GF-D8 (cell line): ENCODE measurements around the gene NEK11.
"Not testable (repeated sequence)": the region's sequence is repeated elsewhere in the genome, so short reads cannot be mapped to it uniquely, and the experiment has no call there.

ENCODE experiments used
- DNase-seq: peaks from one replicate; lab custom pipeline; 2025; lab: John Stamatoyannopoulos, UW

The NEK11 gene

DNA sequence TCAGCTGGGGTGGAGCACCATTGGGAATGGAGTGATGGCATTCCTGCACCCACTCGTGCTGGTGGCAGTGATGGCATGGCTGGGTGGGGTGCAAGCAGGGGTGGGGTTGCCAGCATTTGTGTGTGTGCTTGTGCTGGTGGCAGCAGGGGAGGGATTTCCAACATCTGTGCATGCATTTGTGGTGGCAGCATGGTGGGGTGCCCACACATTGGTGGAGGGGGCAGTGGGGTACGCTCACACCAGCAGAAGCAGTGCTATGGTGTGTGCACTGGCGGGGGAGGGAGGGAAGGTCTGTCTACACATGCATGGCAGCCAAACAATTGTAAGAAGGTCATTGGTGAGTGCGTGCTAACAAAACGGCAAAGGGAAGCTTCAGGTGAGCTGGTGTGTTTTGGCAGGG, 278.2 kb downstream of the NEK11 start:
- no peak for DNase-seq

GRCh38 chr3:131306242-131306641, 279.6 kb downstream of the NEK11 start:
- no peak for DNase-seq

GRCh38 chr3:131314318-131314717, 287.6 kb downstream of the NEK11 start:
- no peak for DNase-seq

DNA sequence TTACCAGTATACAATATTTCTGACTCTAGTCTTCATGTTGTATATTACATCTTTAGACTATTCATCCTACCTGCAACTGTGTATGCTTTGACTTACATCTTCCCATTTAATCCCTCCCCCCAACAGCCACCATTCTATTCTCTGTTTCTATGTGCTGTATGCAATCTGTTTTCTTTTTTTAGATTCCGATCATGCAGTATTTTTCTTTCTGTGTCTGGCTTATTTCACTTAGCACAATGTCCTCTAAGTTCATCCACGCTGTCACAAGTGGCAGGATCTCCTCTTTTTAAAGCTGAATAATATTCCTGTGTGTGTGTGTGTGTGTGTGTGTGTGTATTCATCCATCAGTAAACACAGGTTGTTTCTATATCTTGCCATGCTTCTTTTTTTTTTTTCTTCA, 288.5 kb downstream of the NEK11 start:
- no peak for DNase-seq

GRCh38 chr3:131317667-131318066, 291.0 kb downstream of the NEK11 start:
- DNase-seq, result no peak

DNA sequence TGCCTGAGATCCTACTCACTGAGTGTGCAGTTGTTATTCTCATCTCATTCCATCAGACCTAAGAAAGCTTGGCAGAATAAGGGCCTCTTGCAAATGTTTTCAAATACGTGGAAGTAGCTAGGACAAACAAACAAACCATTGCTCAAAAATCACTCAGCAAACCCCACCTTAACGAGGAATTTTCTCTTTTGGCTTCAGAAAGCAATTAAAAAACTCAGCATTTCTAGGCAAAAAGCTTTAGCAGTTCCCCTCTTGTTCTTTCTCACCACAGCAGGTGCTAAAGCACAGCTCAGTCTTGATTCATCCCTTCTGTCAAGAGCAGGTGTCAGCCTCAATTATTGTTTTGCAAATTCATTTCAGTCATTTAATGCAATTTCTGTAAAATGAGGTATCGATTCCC, 296.3 kb downstream of the NEK11 start:
- no peak for DNase-seq

DNA sequence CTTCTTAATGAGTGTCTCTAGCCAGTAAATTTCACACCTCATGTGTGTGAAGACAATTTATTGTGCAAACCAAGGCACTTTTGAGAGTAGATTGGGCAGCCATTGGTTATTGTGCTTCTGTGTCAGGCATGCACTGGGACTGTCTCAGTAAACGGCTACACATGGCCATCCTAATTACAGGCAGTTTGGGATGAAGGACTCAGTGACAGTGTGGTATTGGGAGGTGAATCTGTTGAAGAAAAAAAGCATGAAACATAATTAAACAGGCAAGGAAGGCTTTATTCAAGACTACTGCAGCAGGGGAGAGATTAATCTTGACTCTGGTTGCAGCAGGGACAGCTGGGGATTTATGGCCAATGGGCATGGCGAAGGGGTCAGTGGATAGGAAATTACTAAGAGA, 297.1 kb downstream of the NEK11 start:
- DNase-seq, result no peak

DNA sequence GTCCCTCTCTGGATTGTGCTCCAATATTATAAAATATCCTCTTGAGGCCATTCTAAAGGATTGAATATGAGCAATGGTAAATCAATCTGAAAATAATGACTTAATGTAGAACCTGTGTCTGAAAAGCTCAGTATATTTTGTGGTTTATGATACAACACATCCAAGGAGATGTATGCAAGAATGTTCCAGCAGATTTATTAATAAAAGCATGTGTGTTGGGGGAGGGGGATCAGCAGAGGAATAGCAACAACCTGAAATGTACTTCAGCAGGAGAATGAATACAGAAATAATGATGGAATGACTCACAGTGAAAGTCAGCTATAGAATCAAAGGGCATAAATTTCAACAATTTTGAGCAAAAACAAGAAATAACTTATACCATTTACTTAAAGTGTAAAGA, 298.2 kb downstream of the NEK11 start:
- no peak for DNase-seq

DNA sequence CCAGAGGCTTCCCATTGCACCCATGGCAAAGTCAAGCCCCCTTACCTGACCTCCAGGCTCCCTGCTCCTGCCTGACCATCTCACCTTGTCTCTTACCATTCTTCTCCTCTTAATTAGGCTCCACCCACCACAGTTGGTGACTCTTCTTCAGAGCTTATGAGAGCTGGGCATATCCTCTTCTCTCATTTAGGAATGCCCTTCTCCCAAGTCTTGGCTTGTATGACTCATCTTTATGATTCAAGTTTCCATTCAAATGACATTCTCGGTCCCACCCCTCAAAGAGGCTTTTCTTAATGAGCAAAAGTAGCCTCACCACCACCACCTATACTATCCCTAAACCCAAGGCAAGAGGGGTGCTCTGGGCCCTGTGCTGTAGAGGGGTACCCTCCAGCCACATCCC, 299.6 kb downstream of the NEK11 start:
- DNase-seq, result no peak

DNA sequence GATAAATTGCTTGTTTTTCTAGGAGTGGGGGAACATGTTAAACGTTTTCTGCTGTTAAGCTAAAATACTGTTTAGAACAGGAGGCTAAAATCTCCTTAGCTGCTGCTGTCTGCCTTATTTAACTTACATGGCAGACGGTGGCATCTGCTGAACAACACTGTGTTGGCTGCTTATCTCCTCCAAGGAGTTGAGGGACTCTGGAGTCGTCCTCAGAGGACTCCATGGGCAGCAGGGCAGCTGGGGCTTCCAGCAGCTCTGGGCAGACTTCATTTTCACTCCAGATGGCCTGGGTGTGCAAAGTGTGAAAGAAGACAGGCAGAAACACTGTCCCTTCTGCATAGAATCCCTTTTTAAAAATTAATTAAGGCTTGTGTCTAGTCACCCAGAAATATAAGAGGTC, 302.0 kb downstream of the NEK11 start:
- no peak for DNase-seq

GRCh38 chr3:131329774-131330173, 303.1 kb downstream of the NEK11 start:
- no peak for DNase-seq

DNA sequence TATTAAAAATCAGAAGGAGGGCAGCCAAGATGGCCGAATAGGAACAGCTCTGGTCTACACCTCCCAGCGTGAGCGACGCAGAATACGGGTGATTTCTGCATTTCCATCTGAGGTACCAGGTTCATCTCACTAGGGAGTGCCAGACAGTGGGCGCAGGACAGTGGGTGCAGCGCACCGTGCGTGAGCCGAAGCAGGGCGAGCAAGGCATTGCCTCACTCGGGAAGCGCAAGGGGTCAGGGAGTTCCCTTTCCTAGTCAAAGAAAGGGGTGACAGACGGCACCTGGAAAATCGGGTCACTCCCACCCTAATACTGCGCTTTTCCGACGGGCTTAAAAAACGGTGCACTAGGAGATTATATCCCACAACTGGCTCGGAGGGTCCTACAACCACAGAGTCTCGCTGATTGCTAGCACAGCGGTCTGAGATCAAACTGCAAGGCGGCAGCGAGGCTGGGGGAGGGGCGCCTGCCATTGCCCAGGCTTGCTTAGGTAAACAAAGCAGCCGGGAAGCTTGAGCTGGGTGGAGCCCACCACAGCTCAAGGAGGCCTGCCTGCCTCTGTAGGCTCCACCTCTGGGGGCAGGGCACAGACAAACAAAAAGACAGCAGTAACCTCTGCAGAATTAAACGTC, 304.9 kb downstream of the NEK11 start:
- not testable (repeated sequence) for DNase-seq

DNA sequence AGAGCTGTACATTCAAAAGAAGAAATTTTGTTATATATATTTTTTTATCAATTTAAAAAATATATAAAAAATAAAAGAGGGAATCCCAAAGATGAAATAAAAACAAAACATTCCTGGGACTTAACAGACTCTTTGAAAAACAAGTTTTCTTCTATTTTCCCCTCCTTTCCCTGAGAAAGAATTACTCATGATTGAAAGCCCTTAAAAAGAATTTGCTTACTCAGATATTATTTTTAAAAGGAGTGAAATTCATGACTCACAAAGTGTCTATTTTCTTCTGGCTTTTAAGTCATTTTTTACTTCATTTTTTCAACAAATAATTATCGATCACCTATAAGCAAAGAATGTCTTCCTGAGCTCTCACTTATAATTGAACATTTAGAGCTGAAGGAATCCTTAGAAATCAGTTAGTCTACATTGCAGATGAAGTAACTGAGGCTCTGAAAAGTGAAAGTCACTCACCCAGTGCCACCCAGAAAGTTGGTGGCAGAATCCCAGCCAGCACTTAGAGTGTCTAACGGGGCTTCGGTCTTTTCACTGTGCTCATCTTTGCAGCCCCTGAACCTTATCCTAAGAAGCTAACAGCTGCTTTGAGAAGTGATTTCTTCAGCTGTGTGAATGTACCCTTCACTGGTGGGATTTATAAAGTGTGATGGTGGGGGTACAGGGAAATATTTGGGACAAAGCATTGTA, 312.4 kb downstream of the NEK11 start:
- DNase-seq, result no peak

- DNase-seq, result no peak
Observed at GRCh38 chr3:131341761-131342160, 315.1 kb downstream of the NEK11 start.

GRCh38 chr3:131348911-131349310, 322.2 kb downstream of the NEK11 start:
- no peak for DNase-seq

DNA sequence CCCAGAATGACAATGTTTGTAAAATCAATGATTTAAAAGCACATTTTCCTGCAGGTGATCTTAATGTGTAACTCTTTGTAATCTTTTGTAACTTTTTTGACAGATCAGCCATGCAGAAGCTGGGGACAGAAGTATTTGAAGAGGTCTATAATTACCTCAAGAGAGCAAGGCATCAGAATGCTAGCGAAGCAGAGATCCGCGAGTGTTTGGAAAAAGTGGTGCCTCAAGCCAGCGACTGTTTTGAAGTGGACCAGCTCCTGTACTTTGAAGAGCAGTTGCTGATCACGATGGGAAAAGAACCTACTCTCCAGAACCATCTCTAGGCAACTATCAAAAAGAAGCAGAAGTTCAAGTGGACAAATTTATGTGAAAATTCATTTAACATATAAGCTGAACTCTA, 322.8 kb downstream of the NEK11 start:
- DNase-seq, result no peak

GRCh38 chr3:131349946-131350347, 323.3 kb downstream of the NEK11 start:
- no peak for DNase-seq

DNA sequence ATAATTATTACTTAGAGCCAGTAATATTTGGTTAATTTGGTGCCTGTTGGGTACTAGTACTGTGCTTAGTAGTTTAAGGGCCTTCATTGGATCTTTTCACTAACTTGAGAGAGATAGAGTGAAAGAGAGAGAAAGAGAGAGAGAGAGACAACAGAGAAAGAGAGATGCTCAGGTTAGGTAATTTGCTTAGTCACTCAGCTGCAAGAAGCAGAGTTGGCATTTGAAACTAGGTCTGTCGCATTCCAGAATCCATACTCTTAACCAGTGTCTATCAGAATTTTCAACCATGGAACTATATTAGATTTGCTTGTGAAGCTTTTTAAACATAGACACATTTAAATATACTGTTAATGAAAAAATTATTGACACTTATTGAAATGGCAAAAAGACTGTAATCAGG, 323.8 kb downstream of the NEK11 start:
- no peak for DNase-seq

- DNase-seq, result no peak
Observed at GRCh38 chr3:131353016-131353877, 326.6 kb downstream of the NEK11 start.

- DNase-seq, result no peak
Observed at GRCh38 chr3:131353986-131354385, 327.3 kb downstream of the NEK11 start.

DNA sequence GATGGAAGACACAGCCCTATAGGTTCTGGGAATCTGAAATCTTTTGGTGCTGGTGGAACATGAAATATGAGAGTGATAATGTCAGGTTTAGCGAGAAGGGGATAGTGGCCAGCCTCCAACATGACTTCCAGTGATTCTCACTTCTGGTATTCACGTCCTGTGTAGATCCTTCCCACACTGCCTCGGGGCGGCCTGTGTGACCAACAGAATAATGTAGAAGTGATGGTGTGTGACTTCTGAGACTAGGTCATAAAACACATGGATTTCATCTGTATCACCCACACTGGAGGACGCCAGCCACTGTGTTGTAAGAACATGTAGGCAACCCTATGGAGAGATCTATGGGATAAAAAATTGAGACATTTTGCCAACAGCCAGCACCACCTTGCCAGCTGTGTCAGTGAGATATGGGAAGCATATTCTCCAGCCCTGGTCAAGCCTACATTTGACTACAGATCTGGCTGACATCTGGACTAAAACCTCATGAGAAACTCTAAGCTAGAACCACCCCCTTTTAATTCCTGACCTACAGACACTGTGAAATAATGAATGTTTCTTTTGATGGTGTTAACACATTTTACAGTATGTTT, 329.4 kb downstream of the NEK11 start:
- no peak for DNase-seq

- no peak for DNase-seq
Observed at GRCh38 chr3:131357275-131357674, 330.6 kb downstream of the NEK11 start.
